K562 (cell line): ENCODE data around the gene ZNF319. TPM values are rescaled to one million over a fixed set of nuclear protein-coding genes. Genes with fewer than 3 reads are reported as not detected.

Experiments
- BCL6 ChIP-seq: fragments of 250-450 bp; sonication (Bioruptor Pico); IDR thresholded peaks from 2 replicates; pipeline ENCODE4 v1.4.0; 2020
- CAMTA2 ChIP-seq: fragments of 250-450 bp; sonication (Bioruptor Pico); conservative IDR thresholded peaks from 2 replicates; pipeline ENCODE4 v1.5.1; 2022
- FOXJ2 ChIP-seq: fragments of 200-800 bp; sonication (Bioruptor generic); IDR thresholded peaks from 2 replicates; pipeline ENCODE4 v1.6.1; 2016; ENCODE audit warnings: missing genetic modification characterization, missing compliant biosample characterization
- HNRNPLL ChIP-seq: fragments of 200-400 bp; formaldehyde crosslinking; IDR thresholded peaks from 2 replicates; pipeline ENCODE4 v1.6.1; 2017; ENCODE audit warnings: low read length, low read depth, mild to moderate bottlenecking; ENCODE audit not compliant: poor library complexity, severe bottlenecking
- KDM2B ChIP-seq: fragments of 250-450 bp; sonication (Bioruptor Pico); IDR thresholded peaks from 2 replicates; pipeline ENCODE4 v1.8.0; 2021; ENCODE audit warnings: mild to moderate bottlenecking, moderate library complexity
- L3MBTL2 ChIP-seq: fragments of 450-650 bp; IDR thresholded peaks from 2 replicates; pipeline ENCODE4 v1.6.1; 2016; ENCODE audit warnings: mild to moderate bottlenecking, moderate library complexity
- NBN ChIP-seq: fragments of 450-650 bp; IDR thresholded peaks from 2 replicates; pipeline ENCODE4 v1.6.1; 2016; ENCODE audit warnings: low read depth, mild to moderate bottlenecking
- NFRKB ChIP-seq: fragments of 450-650 bp; IDR thresholded peaks from 2 replicates; pipeline ENCODE4 v1.6.1; 2016; ENCODE audit warnings: low read depth
- PHTF2 ChIP-seq: fragments of 250-450 bp; sonication (Bioruptor Pico); IDR thresholded peaks from 2 replicates; pipeline ENCODE4 v1.5.0; 2021; ENCODE audit warnings: mild to moderate bottlenecking
- RB1 ChIP-seq: fragments of 450-650 bp; IDR thresholded peaks from 2 replicates; pipeline ENCODE4 v1.6.1; 2017; ENCODE audit warnings: low read depth, mild to moderate bottlenecking
- RNF2 ChIP-seq: sonication (generic); IDR thresholded peaks from 2 replicates; pipeline ENCODE4 v1.6.1; 2016
- SIN3A ChIP-seq, 2 experiments: fragments of 150-350 bp in 1 of 2; IDR thresholded peaks; 2 replicates each; pipeline ENCODE4 v1.6.1; 2011 to 2016; ENCODE audit warnings: borderline replicate concordance in 2 of 2, low read depth in 2 of 2, low read length in 2 of 2, mild to moderate bottlenecking in 2 of 2, moderate library complexity in 2 of 2; ENCODE audit not compliant: control insufficient read depth in 1 of 2
- ZBED1 ChIP-seq: IDR thresholded peaks from 2 replicates; pipeline ENCODE4 v1.6.1; 2014
- ZNF224 ChIP-seq: sonication (generic); formaldehyde crosslinking; IDR thresholded peaks from 2 replicates; pipeline ENCODE4 v1.8.0; 2022; ENCODE audit warnings: mild to moderate bottlenecking, missing genetic modification reagents
- ZNF436 ChIP-seq: fragments of 250-450, 450-650 bp; sonication (Bioruptor Pico); formaldehyde crosslinking; IDR thresholded peaks from 2 replicates; pipeline ENCODE4 v1.7.0; 2020; ENCODE audit warnings: mild to moderate bottlenecking
- ZNF717 ChIP-seq: fragments of 250-450 bp; sonication (Bioruptor Pico); IDR thresholded peaks from 2 replicates; pipeline ENCODE4 v1.5.0; 2021
- ZNF764 ChIP-seq: fragments of 250-450 bp; sonication (Bioruptor Pico); IDR thresholded peaks from 2 replicates; pipeline ENCODE4 v1.4.0; 2020; ENCODE audit warnings: low read depth, mild to moderate bottlenecking, moderate library complexity
- polyA plus RNA-seq, 8 experiments: library from polyadenylated mRNA; depleted of rRNA in 4 of 8; stranded (reverse) in 5 of 8; unstranded in 3 of 8; fragments of >200 nt; fragmentation: Nextera tagmentation in 2 of 8; fragmentation: Illumina TruSeq in 1 of 8; extraction: Ambion mirVana in 2 of 8; extraction: Trizol in 1 of 8; gene quantifications; 2 replicates each; pipeline versions ENCODE4 v1.2.1 to v1.2.3, GENCODE V29; 2011 to 2014; ENCODE audit warnings: inconsistent platforms in 1 of 8, missing spikeins in 1 of 8
- total RNA-seq, 7 experiments: library from RNA; depleted of rRNA in 6 of 7; stranded (reverse); fragments of >200 nt in 6 of 7; fragmentation: Illumina TruSeq in 2 of 7; extraction: Trizol in 2 of 7; gene quantifications; 2 replicates each; pipeline versions ENCODE4 v1.2.1 to v1.2.3, GENCODE V29; 2011 to 2021; ENCODE audit warnings: low replicate concordance in 1 of 7
- TF ChIP-seq, protein P1 (sequence below): fragments of 200-800 bp; sonication (Bioruptor generic); IDR thresholded peaks from 2 replicates; pipeline ENCODE4 v1.6.1; 2017; ENCODE audit warnings: missing genetic modification characterization, missing compliant biosample characterization
- TF ChIP-seq, protein P2 (sequence below): fragments of 450-650 bp; formaldehyde crosslinking; IDR thresholded peaks from 2 replicates; pipeline ENCODE4 v1.4.0; 2020; ENCODE audit warnings: mild to moderate bottlenecking, moderate library complexity
- TF ChIP-seq, protein P3 (sequence below): fragments of 450-650 bp; formaldehyde crosslinking; IDR thresholded peaks from 2 replicates; pipeline ENCODE4 v1.4.0; 2022; ENCODE audit warnings: missing genetic modification characterization
- TF ChIP-seq, protein P4 (sequence below): sonication (generic); formaldehyde crosslinking; IDR thresholded peaks from 2 replicates; pipeline ENCODE4 v1.8.1; 2023; ENCODE audit warnings: mild to moderate bottlenecking, missing genetic modification reagents
- TF ChIP-seq, protein P5 (sequence below): sonication (generic); formaldehyde crosslinking; IDR thresholded peaks from 2 replicates; pipeline ENCODE4 v1.8.1; 2023; ENCODE audit warnings: mild to moderate bottlenecking, missing genetic modification reagents

Gene ZNF319
- total and polyA plus RNA-seq, 9 of the 15 experiments (the other 6 are each of a cell fraction or from before 2014, with no cell fraction given), result 0.20 to 5.7 (median 1.4) TPM

DNA sequence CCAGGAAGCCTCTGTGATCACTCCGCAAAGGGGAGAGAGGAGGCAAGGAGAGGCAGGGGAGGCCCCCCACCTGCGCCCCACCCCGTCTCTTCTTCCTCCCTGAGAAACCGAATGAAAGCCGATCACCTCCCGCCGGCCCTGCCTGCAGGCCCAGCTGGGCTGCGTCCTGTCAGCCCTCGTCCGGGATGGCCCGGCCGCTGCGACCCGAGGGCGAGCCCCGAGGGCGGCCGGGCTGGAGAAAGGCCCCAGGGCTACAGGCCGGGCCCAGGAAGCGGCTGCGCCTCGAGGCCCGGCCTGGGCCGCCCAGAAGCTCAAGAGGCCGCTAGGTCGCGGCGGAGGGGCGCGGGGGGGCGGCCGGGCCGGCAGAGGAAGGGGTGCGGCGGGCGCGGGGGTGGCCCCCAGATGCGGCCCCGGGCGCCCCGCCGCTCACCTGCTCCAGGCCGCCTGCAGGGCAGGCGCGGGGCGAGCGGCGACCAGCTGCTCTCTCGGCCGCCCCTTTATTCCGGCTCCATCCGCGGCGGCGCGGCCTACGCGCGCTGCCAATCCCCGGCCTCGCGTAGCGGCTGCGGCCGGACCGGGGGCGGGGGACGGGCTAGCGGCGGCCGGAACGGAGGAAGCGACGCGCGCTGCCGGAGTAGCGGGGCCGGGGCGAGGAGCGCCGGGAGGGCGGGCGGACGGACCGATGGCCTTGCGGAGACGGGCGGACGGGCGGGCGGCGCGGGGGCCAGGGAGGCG is at the start of gene ZNF319 (continued):
- TF ChIP-seq PHTF2 (CRISPR knock-in tag) (no peak), RB1 (peak; percentile 56; the same call in 1 of the 2 replicates), HNRNPLL (no peak), ZBED1 (no peak), RNF2 (0 out of 2 replicates have a peak, but pooled peaks have one; percentile 1), L3MBTL2 (peak; percentile 7; the same call in 1 of the 2 replicates), NFRKB (no peak), SIN3A (IDR thresholded peaks at IDR 0.05; ENCODE audit: borderline replicate concordance in 2 of 2, control insufficient read depth in 1 of 2, low read depth in 2 of 2, low read length in 2 of 2) (peak in 1 of 2 experiments; percentile 14; a peak in 2 of 4 replicates), FOXJ2 (tag) (no peak), ZNF764 (CRISPR knock-in tag) (no peak), CAMTA2 (CRISPR knock-in tag) (no peak), KDM2B (CRISPR knock-in tag) (no peak; the same call in 1 of the 2 replicates), BCL6 (no peak), ZNF224 (CRISPR knock-in tag) (no peak), NBN (no peak), ZNF717 (no peak), ZNF436 (CRISPR knock-in tag) (no peak)
- TF ChIP-seq, protein P1, sequence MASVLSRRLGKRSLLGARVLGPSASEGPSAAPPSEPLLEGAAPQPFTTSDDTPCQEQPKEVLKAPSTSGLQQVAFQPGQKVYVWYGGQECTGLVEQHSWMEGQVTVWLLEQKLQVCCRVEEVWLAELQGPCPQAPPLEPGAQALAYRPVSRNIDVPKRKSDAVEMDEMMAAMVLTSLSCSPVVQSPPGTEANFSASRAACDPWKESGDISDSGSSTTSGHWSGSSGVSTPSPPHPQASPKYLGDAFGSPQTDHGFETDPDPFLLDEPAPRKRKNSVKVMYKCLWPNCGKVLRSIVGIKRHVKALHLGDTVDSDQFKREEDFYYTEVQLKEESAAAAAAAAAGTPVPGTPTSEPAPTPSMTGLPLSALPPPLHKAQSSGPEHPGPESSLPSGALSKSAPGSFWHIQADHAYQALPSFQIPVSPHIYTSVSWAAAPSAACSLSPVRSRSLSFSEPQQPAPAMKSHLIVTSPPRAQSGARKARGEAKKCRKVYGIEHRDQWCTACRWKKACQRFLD (CRISPR knock-in tag), result no peak
- TF ChIP-seq, protein P2, sequence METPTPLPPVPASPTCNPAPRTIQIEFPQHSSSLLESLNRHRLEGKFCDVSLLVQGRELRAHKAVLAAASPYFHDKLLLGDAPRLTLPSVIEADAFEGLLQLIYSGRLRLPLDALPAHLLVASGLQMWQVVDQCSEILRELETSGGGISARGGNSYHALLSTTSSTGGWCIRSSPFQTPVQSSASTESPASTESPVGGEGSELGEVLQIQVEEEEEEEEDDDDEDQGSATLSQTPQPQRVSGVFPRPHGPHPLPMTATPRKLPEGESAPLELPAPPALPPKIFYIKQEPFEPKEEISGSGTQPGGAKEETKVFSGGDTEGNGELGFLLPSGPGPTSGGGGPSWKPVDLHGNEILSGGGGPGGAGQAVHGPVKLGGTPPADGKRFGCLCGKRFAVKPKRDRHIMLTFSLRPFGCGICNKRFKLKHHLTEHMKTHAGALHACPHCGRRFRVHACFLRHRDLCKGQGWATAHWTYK (CRISPR knock-in tag), result no peak
- TF ChIP-seq, protein P3, sequence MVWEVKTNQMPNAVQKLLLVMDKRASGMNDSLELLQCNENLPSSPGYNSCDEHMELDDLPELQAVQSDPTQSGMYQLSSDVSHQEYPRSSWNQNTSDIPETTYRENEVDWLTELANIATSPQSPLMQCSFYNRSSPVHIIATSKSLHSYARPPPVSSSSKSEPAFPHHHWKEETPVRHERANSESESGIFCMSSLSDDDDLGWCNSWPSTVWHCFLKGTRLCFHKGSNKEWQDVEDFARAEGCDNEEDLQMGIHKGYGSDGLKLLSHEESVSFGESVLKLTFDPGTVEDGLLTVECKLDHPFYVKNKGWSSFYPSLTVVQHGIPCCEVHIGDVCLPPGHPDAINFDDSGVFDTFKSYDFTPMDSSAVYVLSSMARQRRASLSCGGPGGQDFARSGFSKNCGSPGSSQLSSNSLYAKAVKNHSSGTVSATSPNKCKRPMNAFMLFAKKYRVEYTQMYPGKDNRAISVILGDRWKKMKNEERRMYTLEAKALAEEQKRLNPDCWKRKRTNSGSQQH (CRISPR knock-in tag), result no peak
- TF ChIP-seq, protein P4, sequence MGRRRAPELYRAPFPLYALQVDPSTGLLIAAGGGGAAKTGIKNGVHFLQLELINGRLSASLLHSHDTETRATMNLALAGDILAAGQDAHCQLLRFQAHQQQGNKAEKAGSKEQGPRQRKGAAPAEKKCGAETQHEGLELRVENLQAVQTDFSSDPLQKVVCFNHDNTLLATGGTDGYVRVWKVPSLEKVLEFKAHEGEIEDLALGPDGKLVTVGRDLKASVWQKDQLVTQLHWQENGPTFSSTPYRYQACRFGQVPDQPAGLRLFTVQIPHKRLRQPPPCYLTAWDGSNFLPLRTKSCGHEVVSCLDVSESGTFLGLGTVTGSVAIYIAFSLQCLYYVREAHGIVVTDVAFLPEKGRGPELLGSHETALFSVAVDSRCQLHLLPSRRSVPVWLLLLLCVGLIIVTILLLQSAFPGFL, result 0 out of 2 replicates have a peak, but pooled peaks have one; percentile 54
- TF ChIP-seq, protein P5, sequence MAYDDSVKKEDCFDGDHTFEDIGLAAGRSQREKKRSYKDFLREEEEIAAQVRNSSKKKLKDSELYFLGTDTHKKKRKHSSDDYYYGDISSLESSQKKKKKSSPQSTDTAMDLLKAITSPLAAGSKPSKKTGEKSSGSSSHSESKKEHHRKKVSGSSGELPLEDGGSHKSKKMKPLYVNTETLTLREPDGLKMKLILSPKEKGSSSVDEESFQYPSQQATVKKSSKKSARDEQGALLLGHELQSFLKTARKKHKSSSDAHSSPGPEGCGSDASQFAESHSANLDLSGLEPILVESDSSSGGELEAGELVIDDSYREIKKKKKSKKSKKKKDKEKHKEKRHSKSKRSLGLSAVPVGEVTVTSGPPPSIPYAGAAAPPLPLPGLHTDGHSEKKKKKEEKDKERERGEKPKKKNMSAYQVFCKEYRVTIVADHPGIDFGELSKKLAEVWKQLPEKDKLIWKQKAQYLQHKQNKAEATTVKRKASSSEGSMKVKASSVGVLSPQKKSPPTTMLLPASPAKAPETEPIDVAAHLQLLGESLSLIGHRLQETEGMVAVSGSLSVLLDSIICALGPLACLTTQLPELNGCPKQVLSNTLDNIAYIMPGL, result peak; percentile 99
